GM23338 (cell line): Measurements from ENCODE around the gene SLC2A1. TPM values are rescaled to one million over a fixed set of nuclear protein-coding genes. Genes with fewer than 3 reads are reported as not detected.

ENCODE experiments used
- ATAC-seq: fragments of 200-7000 bp; cut with Tn5 transposase; 3 replicates; pipeline ENCODE4 v1.9.1; 2020
- DNase-seq: peaks from one replicate; pipeline ENCODE4 v3.0.0-alpha.2; 2015; ENCODE audit warnings: low spot score
- H2AFZ ChIP-seq: fragments of 200-600 bp; sonication (generic); 2 replicates; pipeline ENCODE4 v1.8.0; 2016; ENCODE audit warnings: antibody characterized with exemption, mild to moderate bottlenecking, moderate library complexity
- H3F3A ChIP-seq: fragments of 200-600 bp; sonication (generic); replicated peaks from 2 replicates; pipeline ENCODE4 v1.8.0; 2017; ENCODE audit warnings: antibody characterized with exemption, mixed run types, low read depth
- H3K27ac ChIP-seq: fragments of 200-600 bp; sonication (generic); 2 replicates; pipeline ENCODE4 v1.6.1; 2016; ENCODE audit warnings: low read depth
- H3K27me3 ChIP-seq: fragments of 200-600 bp; sonication (generic); 2 replicates; pipeline ENCODE4 v1.8.0; 2016; ENCODE audit warnings: mild to moderate bottlenecking, mixed run types, moderate library complexity; ENCODE audit not compliant: insufficient read depth
- H3K36me3 ChIP-seq: fragments of 200-600 bp; sonication (generic); 2 replicates; pipeline ENCODE4 v1.8.0; 2016; ENCODE audit warnings: mild to moderate bottlenecking; ENCODE audit not compliant: insufficient read depth
- H3K4me1 ChIP-seq: fragments of 200-600 bp; sonication (generic); 2 replicates; pipeline ENCODE4 v1.8.0; 2016; ENCODE audit warnings: mild to moderate bottlenecking, moderate library complexity; ENCODE audit not compliant: insufficient read depth
- H3K4me2 ChIP-seq: fragments of 200-600 bp; sonication (generic); 2 replicates; pipeline ENCODE4 v1.7.1; 2017; ENCODE audit warnings: mixed run types
- H3K4me3 ChIP-seq: fragments of 200-600 bp; sonication (generic); 2 replicates; pipeline ENCODE4 v1.6.1; 2016; ENCODE audit warnings: mixed run types
- H3K79me2 ChIP-seq: fragments of 200-600 bp; sonication (generic); replicated peaks from 2 replicates; pipeline ENCODE4 v1.8.0; 2017; ENCODE audit warnings: mild to moderate bottlenecking; ENCODE audit not compliant: insufficient read depth
- H3K9me2 ChIP-seq: fragments of 200-600 bp; sonication (generic); 2 replicates; pipeline ENCODE4 v1.8.0; 2017; ENCODE audit not compliant: insufficient read depth
- H4K20me1 ChIP-seq: fragments of 200-600 bp; sonication (generic); replicated peaks from 2 replicates; pipeline ENCODE4 v1.8.0; 2017; ENCODE audit warnings: mild to moderate bottlenecking; ENCODE audit not compliant: insufficient read depth
- H3K27ac Mint-ChIP-seq: 2 replicates; pipeline ENCODE4 v1.8.0; 2020; ENCODE audit warnings: inconsistent platforms, mild to moderate bottlenecking, moderate library complexity, mixed read lengths
- H3K27me3 Mint-ChIP-seq: 3 replicates; pipeline ENCODE4 v1.8.0; 2022; ENCODE audit warnings: low read depth, mild to moderate bottlenecking, moderate library complexity, mixed read lengths, inconsistent platforms; ENCODE audit not compliant: insufficient read depth, poor library complexity
- H3K36me3 Mint-ChIP-seq: 3 replicates; pipeline ENCODE4 v1.8.0; 2021; ENCODE audit warnings: low read depth, mild to moderate bottlenecking, inconsistent platforms, moderate library complexity, mixed read lengths
- H3K4me1 Mint-ChIP-seq: 3 replicates; pipeline ENCODE4 v1.8.0; 2020; ENCODE audit warnings: mild to moderate bottlenecking, inconsistent platforms, mixed read lengths
- H3K4me3 Mint-ChIP-seq: 3 replicates; pipeline ENCODE4 v1.8.0; 2021; ENCODE audit warnings: moderate library complexity, mild to moderate bottlenecking, inconsistent platforms, mixed read lengths
- H3K9me3 Mint-ChIP-seq: 3 replicates; pipeline ENCODE4 v1.8.0; 2020; ENCODE audit warnings: moderate library complexity, mild to moderate bottlenecking, inconsistent platforms, mixed read lengths
- CREB1 ChIP-seq: fragments of 250-450 bp; sonication (Bioruptor Pico); IDR thresholded peaks from 2 replicates; pipeline ENCODE4 v1.5.0; 2020; ENCODE audit warnings: low read depth, mild to moderate bottlenecking, moderate library complexity
- ETS1 ChIP-seq: IDR thresholded peaks from 2 replicates; pipeline ENCODE4 v1.6.1; 2016; ENCODE audit warnings: antibody characterized with exemption
- EZH2phosphoT487 ChIP-seq: fragments of 200-600 bp; sonication (generic); IDR thresholded peaks from one replicate; pipeline ENCODE4 v1.8.1; 2018; ENCODE audit warnings: antibody characterized with exemption; ENCODE audit not compliant: unreplicated experiment
- JUNB ChIP-seq: IDR thresholded peaks from one replicate; pipeline ENCODE4 v1.6.1; 2016; ENCODE audit warnings: antibody characterized with exemption; ENCODE audit not compliant: unreplicated experiment
- NANOG ChIP-seq: IDR thresholded peaks from 2 replicates; pipeline ENCODE4 v1.6.1; 2016; ENCODE audit warnings: antibody characterized with exemption, borderline replicate concordance
- POLR2AphosphoS5 ChIP-seq: IDR thresholded peaks from 2 replicates; pipeline ENCODE4 v1.6.1; 2016; ENCODE audit warnings: antibody characterized with exemption, low read depth
- REST ChIP-seq: IDR thresholded peaks from one replicate; pipeline ENCODE4 v1.6.1; 2018; ENCODE audit warnings: antibody characterized with exemption; ENCODE audit not compliant: unreplicated experiment
- STAT1 ChIP-seq: IDR thresholded peaks from one replicate; pipeline ENCODE4 v1.6.1; 2016; ENCODE audit warnings: antibody characterized with exemption; ENCODE audit not compliant: unreplicated experiment
- ZNF114 ChIP-seq: fragments of 250-450 bp; sonication (Bioruptor Pico); IDR thresholded peaks from 2 replicates; pipeline ENCODE4 v1.5.0; 2020; ENCODE audit warnings: mild to moderate bottlenecking, moderate library complexity
- ZNF331 ChIP-seq: fragments of 250-450 bp; sonication (Bioruptor Pico); IDR thresholded peaks from 2 replicates; pipeline ENCODE4 v1.5.0; 2020; ENCODE audit warnings: low read depth, mild to moderate bottlenecking, moderate library complexity
- polyA plus RNA-seq: library from polyadenylated mRNA; unstranded; fragments of >200 nt; fragmentation: Nextera tagmentation; extraction: Ambion mirVana; gene quantifications from 2 replicates; pipeline ENCODE4 v1.2.1, GENCODE V29; 2016
- total RNA-seq: library from RNA; depleted of rRNA; stranded (reverse); fragments of >200 nt; shearing (Covaris generic); gene quantifications from 2 replicates; pipeline ENCODE4 v1.2.3, GENCODE V29; 2014

The SLC2A1 gene
- total and polyA plus RNA-seq, 2 experiments from 2014 or later, result 66.1 to 305 TPM

GRCh38 chr1:42928859-42929258 is 29.8 kb downstream of the SLC2A1 start:
- Mint-ChIP-seq H3K27ac (no peak overlapping the region), H3K4me1 (peaks cover 55% of the 10 kb centered on the region), H3K27me3 (peaks cover 29% of the 10 kb centered on the region), H3K4me3 (no peak overlapping the region), H3K36me3 (peaks cover 81% of the 10 kb centered on the region), H3K9me3 (no peaks in the 10 kb centered on the region)
- Histone ChIP-seq H3K4me3 (no peak overlapping the region), H3K79me2 (peaks cover 17% of the 10 kb centered on the region), H3F3A (peaks cover 67% of the 10 kb centered on the region), H3K27ac (peak overlapping the region; percentile 59; the same call in 1 of the 2 replicates), H3K9me2 (no peaks in the 10 kb centered on the region), H4K20me1 (peaks cover 32% of the 10 kb centered on the region), H3K36me3 (peaks cover 34% of the 10 kb centered on the region), H3K4me2 (no peak overlapping the region), H3K4me1 (peaks cover 40% of the 10 kb centered on the region), H2AFZ (no peak overlapping the region), H3K27me3 (no peaks in the 10 kb centered on the region)
- DNase-seq (no peak), ATAC-seq (no peak)
- no peak for TF ChIP-seq EZH2phosphoT487
- TF ChIP-seq ETS1, result no peak
- no peak for TF ChIP-seq CREB1
- TF ChIP-seq JUNB, result no peak
- no peak for TF ChIP-seq ZNF114 (CRISPR knock-in tag)

GRCh38 chr1:42927920-42928505 is 30.7 kb downstream of the SLC2A1 start:
- ATAC-seq (no peak), DNase-seq (no peak)
- Histone ChIP-seq H3F3A (peaks cover 62% of the 10 kb centered on the region), H3K4me2 (no peak overlapping the region), H3K27me3 (no peaks in the 10 kb centered on the region), H3K4me1 (peaks cover 39% of the 10 kb centered on the region), H3K27ac (peak overlapping the region; percentile 59; the same call in 1 of the 2 replicates), H3K36me3 (peaks cover 31% of the 10 kb centered on the region), H2AFZ (no peak overlapping the region), H3K9me2 (no peaks in the 10 kb centered on the region), H3K79me2 (peaks cover 8% of the 10 kb centered on the region), H4K20me1 (peaks cover 24% of the 10 kb centered on the region), H3K4me3 (no peak overlapping the region)
- no peak for TF ChIP-seq CREB1
- no peak; the same call in 1 of the 2 replicates for TF ChIP-seq POLR2AphosphoS5
- no peak for TF ChIP-seq STAT1
- no peak for TF ChIP-seq NANOG
- Mint-ChIP-seq H3K4me1 (peaks cover 52% of the 10 kb centered on the region), H3K27ac (no peak overlapping the region), H3K9me3 (no peaks in the 10 kb centered on the region), H3K27me3 (peaks cover 32% of the 10 kb centered on the region), H3K36me3 (peaks cover 73% of the 10 kb centered on the region), H3K4me3 (no peak overlapping the region; the same call in 2 of the 3 replicates)

DNA sequence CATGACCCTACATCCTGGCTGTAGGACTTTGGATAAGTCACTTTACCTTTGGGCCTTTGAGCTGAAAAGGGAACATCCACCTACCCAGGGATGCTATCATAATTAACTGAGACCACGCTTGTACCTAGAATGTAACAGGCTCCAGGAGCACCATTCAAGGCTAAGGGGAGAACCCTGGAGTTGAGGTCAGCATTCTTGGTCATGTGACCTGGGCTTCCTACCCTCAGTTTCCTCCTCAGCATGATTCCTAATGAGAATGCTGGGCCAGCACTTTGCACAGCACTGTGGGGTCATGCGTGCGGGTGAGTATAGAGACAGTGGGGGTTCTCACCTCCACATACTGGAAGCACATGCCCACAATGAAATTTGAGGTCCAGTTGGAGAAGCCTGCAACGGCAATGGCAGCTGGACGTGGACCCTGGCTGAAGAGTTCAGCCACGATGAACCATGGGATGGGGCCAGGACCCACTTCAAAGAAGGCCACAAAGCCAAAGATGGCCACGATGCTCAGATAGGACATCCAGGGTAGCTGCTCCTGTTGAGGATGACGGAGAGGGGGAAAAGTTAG is 31.3 kb downstream of the SLC2A1 start:
- Mint-ChIP-seq H3K27me3 (peaks cover 31% of the 10 kb centered on the region), H3K27ac (no peak overlapping the region), H3K36me3 (peaks cover 66% of the 10 kb centered on the region), H3K9me3 (no peaks in the 10 kb centered on the region), H3K4me1 (peaks cover 51% of the 10 kb centered on the region), H3K4me3 (no peak overlapping the region; the same call in 2 of the 3 replicates)
- Histone ChIP-seq H4K20me1 (peaks cover 19% of the 10 kb centered on the region), H2AFZ (no peak overlapping the region), H3K4me2 (no peak overlapping the region), H3K79me2 (peaks cover 4% of the 10 kb centered on the region; the same call in 1 of the 2 replicates), H3K4me3 (no peak overlapping the region), H3K27me3 (no peaks in the 10 kb centered on the region), H3K36me3 (peaks cover 31% of the 10 kb centered on the region), H3K9me2 (no peaks in the 10 kb centered on the region), H3F3A (peaks cover 57% of the 10 kb centered on the region), H3K27ac (0 out of 2 replicates have a peak overlapping the region, but pooled peaks have one; percentile 45), H3K4me1 (peaks cover 32% of the 10 kb centered on the region)
- no peak for DNase-seq
- ATAC-seq, result no peak
- TF ChIP-seq REST (no peak), ETS1 (no peak), ZNF331 (CRISPR knock-in tag) (no peak), EZH2phosphoT487 (no peak)
